GM19438 (cell line): ENCODE data around the gene CYTIP.

Experiments used
- ATAC-seq: cut with Tn5 transposase; IDR thresholded peaks from one replicate; pipeline ENCODE4 v1.9.1; 2021; ENCODE audit warnings: low read depth; ENCODE audit not compliant: unreplicated experiment

Gene CYTIP

GRCh38 chr2:157465554-157465953 lies 21.7 kb upstream of the CYTIP start:
- ATAC-seq, result no peak

GRCh38 chr2:157463002-157463401 lies 19.1 kb upstream of the CYTIP start:
- ATAC-seq, result no peak

DNA sequence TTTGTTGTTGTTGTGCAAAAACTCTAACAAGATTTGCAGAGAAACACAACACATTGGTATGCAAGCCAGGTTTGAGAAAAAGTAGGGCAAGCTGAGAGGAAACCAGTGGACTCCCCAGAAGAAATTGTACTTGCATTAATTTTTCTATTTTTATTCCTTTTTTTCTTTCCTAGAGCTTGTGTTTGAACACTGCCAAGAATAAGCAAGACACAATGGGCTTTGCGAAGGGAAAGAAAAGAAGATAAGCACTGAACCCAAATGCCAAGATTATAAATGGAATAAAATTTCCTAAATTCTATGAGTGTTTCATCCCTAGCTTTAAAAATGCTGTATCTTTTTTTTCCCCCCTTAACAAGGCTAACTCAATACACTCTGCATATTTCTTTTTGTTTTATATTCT lies 17.0 kb upstream of the CYTIP start:
- no peak for ATAC-seq

DNA sequence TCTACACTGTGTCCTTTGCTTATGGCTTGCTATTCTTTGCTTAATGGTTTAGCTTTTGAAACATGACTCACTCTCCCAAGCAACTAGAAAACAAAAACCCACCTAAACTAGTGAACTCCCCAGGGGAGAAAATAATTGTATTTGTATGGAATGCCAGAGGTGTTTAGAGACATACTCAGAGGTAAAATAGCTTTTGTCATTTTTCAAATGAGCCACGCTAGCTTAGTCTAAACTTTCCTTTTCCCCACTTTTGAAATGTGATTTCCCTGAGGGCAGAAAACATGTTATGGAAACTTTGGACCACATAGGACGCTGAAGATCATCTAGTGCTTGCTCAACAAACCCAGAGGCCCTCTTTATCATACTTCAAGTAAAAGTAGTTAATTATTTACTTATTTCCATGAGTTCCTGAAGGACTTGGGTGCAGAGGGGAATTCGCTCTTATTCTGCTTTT lies 16.5 kb upstream of the CYTIP start:
- ATAC-seq, result no peak

- ATAC-seq, result no peak
Measured at GRCh38 chr2:157459486-157459885, 15.6 kb upstream of the CYTIP start.

DNA sequence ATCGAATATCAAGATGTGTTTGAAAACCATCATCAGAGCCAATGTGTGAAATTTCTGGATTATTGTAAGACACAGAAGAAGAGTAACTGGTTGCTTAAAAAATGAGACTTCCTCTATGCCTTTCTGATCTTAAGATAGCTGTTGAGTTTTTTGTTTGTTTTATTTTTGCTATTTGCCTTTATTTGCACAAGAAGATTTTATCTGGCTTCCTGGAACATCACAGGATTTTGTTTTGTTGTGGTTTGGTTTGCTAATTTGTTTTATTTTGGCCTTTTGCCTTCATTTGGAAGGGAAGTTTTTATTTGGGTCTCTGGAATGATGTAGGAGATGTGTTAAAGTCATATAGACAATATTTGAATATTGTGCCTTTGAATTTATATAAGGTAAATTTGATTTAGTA lies 3.9 kb upstream of the CYTIP start:
- ATAC-seq, result no peak

GRCh38 chr2:157447031-157447430 lies 3.1 kb upstream of the CYTIP start:
- ATAC-seq, result no peak

GRCh38 chr2:157444641-157445040 lies 752 bp upstream of the CYTIP start:
- ATAC-seq, result peak; percentile 12

DNA sequence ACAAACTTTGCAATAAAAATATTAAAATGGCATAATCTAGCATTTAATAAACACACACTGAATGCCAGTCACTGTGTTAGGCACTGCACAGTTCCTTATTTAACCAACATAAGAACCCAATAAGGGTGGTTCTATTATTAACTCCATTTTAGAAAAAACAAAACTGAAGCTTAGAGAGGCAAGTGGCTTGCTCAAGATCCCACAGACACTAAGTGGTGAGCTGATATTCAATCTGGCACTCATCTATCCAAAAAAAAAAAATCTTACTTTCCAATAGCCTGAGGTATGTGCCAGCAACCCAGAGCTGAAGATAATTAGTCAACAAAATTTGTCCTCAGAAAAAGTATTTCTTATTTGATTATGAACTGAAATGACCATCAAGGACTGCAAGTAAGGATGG lies 799 bp downstream of the CYTIP start:
- no peak for ATAC-seq

- ATAC-seq, result no peak
Measured at GRCh38 chr2:157442636-157443035, 1.3 kb downstream of the CYTIP start.

DNA sequence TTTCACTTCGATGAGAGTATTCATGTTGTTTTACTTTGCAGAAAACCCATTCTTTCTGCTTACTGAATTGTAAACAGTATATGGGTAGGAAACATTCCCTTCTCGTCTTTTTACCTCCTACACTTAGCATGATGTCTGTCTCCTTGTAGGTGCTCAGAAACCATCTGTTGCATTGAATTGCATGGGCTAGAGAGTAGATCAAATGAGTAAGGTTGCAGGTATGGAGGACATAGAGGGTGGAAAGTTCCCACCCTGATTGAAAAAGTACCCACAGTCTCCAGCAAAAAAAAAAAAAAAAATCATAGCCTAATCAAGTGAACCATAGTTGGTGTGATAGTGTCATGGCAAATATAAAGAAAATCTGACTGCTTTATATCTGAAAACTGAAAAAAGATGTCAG lies 1.7 kb downstream of the CYTIP start:
- no peak for ATAC-seq

GRCh38 chr2:157441072-157441454 lies 2.8 kb downstream of the CYTIP start:
- ATAC-seq, result peak; percentile 40

DNA sequence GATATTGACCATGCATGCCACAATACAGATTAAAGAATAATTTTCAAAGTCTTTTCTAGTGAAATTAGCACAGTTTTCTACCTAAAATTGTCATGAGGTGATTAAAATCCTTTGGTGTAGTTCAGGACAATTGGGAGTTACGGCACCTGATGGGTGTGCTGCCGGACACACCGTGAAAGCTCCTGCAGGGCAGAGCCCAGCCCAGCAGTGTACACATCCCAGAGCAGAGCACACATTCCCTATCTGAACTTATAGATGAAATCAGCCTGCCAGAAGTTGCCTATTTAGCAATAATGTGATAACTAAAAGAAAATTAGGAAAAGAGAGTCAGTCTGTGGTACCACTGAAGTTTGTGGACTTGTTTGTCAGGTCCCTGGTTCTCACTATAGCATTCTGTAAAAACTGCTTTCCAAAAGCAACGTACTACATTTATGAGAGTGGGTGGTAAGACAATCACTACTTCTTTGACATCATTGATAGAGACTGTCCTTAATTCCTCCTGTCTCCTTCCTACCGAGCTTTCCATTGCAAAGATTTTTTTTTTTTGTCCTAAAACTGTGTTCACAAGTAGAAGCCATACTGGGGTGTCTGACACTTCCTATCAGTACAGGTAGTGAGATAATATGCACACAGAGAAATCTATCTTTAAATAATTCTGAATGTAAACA lies 3.4 kb downstream of the CYTIP start:
- ATAC-seq, result no peak

- peak; percentile 40 for ATAC-seq
Measured at GRCh38 chr2:157439824-157440186, 4.1 kb downstream of the CYTIP start.

DNA sequence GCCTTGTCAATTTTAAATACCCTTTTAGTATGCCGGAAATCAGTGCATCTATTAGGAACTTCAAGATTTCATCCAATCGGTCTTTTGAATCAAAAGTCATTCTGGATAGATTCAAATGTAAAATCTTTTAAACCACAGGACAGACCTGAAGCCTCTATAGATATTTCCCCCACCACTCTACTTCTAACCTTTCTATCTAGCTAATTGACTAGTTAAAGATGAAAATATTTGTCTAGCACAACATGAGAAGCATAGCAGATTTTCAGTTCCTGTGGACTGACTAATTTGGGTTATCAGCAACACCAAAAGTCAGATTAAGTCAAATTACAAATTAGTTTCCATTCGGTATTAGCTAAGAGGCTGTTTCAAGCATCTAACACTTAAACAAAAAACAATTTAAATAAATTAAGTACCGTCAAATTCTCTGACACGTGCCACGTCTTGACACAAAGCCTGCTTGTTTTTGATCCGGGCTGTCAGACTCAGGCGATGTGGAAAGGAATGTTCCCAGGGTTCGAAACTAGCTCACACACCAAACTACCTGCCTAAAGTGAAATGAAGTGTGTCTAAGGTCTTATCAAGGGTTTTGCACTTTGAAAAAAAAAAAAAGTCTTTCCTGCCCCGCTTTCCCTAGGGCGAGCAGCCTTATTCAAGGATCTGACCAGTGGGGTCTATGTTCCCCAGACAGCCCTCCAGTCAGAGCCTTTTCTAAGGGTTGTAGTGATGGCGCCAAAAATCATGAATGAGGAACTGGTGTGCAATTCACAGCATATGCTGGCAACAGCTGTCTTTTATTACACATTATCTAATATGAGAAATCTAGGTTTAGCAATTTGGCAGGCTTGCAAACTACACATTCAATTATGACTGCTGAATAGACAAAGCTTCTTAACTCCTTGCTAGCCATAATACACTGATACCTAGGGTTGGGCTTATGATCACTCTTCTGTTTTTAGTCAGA lies 4.7 kb downstream of the CYTIP start:
- ATAC-seq, result peak; percentile 12

- ATAC-seq, result no peak
Measured at GRCh38 chr2:157433394-157433793, 10.5 kb downstream of the CYTIP start.

DNA sequence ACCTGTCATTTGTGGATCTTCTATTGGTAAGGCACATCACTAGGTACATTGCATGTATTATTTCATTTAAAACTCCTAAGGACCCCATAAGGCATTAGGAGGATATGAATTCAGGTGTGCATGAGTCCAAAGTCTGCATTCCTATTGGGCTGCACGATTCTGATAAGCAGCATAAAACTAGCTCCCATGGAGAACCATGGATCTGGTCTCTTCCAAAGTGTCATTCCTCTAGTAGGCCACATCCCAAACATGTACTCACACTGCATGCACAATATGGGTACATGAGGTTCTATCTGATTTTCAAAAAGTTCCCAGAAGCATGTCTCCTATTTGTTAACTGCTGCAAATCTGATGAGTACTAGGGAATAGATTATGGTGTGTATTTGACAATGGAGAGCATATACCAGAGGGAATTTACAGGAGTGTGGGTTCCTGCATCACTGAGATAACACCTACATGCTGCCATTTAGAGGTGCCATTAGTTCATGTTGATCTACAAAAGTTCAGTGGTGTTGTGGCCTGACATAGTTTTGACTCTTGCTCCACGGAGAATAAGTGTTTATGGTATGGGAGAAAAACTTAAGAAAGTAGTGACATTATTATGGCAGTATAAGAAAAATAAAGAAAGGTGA lies 11.3 kb downstream of the CYTIP start:
- ATAC-seq, result no peak

DNA sequence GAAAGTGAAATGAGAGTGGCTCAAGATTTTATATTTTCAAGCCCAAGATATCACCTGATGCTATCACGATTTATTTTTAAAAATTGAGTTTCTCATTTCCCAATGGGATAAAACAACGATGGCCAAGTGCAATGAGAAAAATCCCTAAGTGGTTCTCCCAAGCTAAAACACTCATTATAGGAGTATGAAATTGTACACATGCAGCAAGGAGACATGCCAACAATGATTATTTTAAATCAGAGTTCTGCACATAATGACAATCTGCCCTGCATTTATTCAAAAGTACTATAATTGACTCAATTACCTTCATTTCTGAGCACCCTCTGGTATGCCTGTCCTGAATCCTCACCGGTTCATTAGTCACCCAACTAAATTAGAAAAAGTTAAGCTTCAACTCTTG lies 12.7 kb downstream of the CYTIP start:
- ATAC-seq, result no peak

DNA sequence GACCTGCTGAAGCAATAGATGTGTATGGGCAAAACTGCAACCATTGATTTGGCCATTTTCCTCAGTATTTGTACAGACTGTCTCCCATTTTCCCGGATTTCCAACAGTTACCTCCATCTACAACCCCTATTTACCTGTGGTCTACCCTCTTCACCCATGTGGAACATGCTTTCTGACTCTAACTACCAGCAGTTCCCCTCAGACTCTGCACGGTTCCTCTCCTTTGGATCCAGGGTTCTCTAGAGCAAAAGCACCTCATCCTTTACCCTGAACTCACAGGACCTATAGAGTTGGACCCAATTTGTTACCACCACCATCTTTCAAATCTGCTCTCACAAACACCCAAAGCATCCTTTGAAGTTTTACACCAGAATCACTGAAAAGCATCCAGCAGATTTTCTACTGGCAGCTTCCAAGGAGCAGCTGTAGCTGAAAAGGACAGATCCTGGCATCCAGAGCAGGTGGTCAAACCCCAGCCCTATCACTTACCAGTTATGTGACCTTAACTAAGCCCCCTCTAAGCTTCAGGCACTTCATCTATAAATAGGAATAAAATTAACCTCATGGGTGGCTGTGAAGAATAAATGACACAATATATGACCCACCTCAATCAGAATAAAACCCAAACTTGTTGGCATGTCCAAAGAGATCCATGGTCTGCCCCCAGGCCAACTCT lies 15.3 kb downstream of the CYTIP start:
- ATAC-seq, result no peak

- no peak for ATAC-seq
Measured at GRCh38 chr2:157427922-157428303, 16.0 kb downstream of the CYTIP start.
